ENCODE results near the gene ARAP2.
"Not testable (repeated sequence)": the region's sequence is repeated elsewhere in the genome, so short reads cannot be mapped to it uniquely, and the experiment has no call there.

- TF ChIP-seq POLR2A (IDR thresholded peaks at IDR 0.05), result not testable (repeated sequence)
- TF ChIP-seq, protein P1, sequence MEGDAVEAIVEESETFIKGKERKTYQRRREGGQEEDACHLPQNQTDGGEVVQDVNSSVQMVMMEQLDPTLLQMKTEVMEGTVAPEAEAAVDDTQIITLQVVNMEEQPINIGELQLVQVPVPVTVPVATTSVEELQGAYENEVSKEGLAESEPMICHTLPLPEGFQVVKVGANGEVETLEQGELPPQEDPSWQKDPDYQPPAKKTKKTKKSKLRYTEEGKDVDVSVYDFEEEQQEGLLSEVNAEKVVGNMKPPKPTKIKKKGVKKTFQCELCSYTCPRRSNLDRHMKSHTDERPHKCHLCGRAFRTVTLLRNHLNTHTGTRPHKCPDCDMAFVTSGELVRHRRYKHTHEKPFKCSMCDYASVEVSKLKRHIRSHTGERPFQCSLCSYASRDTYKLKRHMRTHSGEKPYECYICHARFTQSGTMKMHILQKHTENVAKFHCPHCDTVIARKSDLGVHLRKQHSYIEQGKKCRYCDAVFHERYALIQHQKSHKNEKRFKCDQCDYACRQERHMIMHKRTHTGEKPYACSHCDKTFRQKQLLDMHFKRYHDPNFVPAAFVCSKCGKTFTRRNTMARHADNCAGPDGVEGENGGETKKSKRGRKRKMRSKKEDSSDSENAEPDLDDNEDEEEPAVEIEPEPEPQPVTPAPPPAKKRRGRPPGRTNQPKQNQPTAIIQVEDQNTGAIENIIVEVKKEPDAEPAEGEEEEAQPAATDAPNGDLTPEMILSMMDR (IDR thresholded peaks at IDR 0.05), result not testable (repeated sequence)
These were observed 62.0 kb downstream of the ARAP2 start for GRCh38 chr4:36182315-36182714.
